Sciatic nerve (tissue), 2 donors: ENCODE data around the gene ERO1B. TPM values are rescaled to one million over a fixed set of nuclear protein-coding genes. Genes with fewer than 3 reads are reported as not detected.
"Not testable (repeated sequence)": the region's sequence is repeated elsewhere in the genome, so short reads cannot be mapped to it uniquely, and the experiment has no call there.

Experiments
- ATAC-seq: fragments of 200-7000 bp; cut with Tn5 transposase; one replicate; pipeline ENCODE4 v1.9.1; 2020; ENCODE audit warnings: mild to moderate bottlenecking, moderate library complexity
- DNase-seq: peaks from one replicate; pipeline ENCODE4 v3.0.0-alpha.2; 2020; ENCODE audit warnings: low spot score
- intact Hi-C: fragments of 100-400 bp; cut with DNase I; formaldehyde crosslinking; loops from one replicate; pipeline ENCODE4 v1.14.2; 2022
- total RNA-seq: library from RNA; stranded (reverse); fragmentation: NEBNext Ultra II Directional; extraction: Animal tissue kit (Norgen Biotek cat#: 25700); gene quantifications from one replicate; pipeline ENCODE4 v1.2.1, GENCODE V29; 2021
- donor health status: DM: no; HTN: no; CAD: no.
- donor health status: DM: no; HTN: no; CAD: no.

ERO1B gene, protein sequence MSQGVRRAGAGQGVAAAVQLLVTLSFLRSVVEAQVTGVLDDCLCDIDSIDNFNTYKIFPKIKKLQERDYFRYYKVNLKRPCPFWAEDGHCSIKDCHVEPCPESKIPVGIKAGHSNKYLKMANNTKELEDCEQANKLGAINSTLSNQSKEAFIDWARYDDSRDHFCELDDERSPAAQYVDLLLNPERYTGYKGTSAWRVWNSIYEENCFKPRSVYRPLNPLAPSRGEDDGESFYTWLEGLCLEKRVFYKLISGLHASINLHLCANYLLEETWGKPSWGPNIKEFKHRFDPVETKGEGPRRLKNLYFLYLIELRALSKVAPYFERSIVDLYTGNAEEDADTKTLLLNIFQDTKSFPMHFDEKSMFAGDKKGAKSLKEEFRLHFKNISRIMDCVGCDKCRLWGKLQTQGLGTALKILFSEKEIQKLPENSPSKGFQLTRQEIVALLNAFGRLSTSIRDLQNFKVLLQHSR
- total RNA-seq = 10.6 TPM

DNA sequence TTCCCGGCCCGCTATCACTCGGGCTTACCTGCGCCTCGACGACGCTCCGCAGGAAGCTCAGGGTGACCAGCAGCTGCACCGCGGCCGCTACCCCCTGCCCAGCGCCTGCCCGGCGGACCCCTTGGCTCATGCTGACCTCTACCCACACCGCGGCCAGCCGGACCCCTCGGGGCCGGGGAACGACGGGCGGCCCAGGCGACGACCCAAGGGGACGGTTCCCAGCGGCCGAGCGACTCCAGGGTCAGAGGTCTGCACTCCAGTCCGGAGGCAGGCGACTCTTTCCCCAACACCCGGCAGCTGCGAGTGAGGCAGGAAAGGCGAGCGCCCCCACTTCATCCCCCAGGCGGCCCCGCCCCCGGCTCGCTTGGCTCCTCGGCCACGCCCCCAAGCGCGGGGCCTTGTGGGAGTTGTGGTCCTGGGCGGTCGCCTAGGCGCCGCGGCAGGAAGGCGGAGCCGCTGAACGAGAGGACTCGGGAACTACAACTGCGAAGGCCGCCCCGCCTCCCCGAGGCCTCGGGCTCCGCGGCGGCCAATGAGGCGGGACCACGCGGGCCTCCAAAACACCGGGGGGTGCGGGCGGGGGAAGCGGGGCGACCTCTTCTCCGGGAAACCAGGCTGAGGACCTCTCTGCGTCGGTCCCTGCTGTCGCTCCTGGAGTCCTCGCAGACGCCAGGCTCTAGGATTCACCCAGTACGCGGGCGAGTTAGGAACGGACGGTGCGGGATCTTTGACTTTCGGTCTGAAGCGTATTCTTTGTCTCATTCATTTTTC, at the start of gene ERO1B:
Gene ERO1B, minus strand, starts transcription at position 305 of the 771 bp plus-strand sequence. Its CDS starts 175 bp downstream, at position 130.
- peak; percentile 100 for ATAC-seq
- peak; percentile 99 for DNase-seq
- intact Hi-C loops = no loop called here

DNA sequence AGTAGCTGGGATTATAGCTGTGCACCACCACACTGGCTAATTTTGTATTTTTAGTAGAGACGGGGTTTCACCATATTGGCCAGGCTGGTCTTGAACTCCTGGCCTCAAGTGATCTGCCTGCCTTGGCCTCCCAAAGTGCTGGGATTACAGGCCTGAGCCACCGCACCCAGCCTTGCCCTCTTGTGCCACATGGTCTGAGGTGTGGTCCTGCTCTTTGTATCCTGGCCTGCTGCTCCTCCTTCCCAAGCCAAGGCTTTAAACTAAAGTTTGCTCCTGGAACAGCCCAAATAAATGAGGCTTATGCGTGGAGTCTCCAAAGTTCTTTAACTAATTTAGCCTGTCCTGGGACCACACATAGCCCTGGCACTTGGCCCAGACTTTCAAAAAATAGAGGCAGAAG, 49.7 kb upstream of the ERO1B start:
- ATAC-seq, intact Hi-C loops, DNase-seq: not testable (repeated sequence)

DNA sequence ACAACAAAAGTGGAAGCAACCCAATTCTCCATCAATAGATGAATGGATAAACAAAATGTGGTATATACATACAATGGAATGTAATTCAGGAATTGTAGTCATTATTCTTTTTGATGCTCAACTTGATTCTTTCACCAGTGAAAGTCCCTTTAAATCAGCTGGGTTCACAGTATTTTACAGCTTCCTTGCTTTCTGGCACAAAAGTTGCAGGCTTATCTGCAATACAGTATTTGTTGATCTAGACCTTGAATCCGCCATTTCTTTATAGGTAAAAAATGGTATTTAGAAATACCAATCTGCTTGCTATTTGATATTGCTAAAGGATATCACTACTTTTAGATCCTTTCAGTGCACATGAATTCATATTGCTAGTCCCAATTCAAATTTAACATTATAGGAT, 44.7 kb upstream of the ERO1B start:
- ATAC-seq = no peak
- no peak for DNase-seq
- intact Hi-C loops = no loop called here

DNA sequence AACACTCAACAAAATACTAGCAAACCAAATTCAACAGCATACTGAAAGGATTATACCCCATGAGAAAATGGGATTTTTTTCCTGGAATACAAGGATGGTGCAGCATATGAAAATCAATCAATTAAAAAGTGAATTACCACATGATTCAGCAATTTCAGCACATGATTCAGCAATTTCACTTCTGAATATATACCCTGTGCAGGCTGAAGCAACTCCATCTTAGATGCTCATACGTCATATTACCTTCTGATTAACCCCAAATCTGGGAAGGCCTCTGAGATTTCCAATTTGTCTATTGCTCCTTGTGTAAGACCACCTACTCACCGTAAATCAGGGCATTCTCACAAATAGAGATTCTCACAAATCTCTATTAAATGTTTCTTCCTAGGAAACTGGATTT, 43.8 kb upstream of the ERO1B start:
- DNase-seq (no peak), ATAC-seq (no peak)
- intact Hi-C loops = no loop called here

DNA sequence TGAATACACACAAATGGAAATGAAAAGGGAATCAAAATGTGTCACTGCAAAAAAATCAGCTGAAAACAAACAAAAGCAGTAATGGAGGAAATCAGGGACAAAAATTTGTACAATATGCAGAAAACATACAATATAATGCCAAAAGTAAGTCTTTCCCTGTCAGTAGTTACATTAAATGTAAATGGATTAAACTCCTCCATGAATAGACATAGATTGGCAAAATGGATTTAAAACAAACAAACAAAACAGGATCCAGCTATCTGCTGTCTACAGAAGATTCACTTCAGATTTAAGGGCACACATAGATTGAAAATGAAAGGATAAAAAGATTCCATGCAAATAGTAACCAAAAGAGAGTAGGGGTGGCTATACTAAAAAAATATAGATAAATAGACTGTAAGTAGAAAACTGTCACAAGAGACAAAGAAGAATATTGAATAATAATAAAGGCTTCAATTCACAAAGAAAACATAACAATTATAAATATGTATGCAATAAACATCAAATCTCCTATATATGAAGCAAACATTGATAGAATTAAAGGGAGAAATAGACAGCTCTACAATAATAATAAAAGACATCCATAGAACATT, 42.2 kb upstream of the ERO1B start:
- ATAC-seq (no peak), DNase-seq (no peak)
- intact Hi-C loops = no loop called here

DNA sequence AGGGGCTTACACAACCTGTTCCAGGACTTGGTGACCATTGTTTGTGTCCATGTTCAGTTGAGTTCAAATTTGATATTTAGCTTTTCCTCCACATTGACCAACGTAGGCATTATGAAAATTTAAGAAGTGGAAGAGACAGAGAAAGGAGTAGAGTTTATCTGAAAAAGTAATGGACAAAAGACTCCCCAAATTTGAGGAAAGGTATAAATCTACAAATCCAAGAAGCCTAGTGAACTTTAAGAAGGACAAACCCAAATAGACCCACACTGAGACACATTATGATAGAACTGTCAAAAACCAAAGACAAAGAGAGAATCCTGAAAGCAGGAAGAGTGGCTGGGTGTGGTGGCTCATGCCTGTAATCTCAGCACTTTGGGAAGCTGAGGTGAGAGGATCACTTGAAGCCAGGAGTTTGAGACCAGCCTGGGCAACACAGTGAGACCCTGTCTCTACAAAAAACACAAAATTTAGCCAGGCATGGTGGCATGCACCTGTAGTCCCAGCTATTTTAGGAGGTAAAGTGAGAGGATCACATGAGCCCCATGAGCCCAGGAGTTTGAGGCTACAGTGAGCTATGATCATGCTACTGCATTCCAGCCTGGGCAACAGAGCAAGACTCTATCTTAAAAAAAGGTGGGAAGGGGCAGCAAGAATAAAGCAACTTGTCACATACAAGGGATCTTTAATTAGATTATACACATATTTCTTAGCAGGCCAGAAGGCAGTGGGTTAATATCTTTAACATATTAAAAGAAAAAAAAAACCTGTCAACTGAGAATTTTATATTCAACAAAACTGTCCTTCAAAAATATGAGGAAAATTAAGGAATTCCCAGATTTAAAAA, 41.0 kb upstream of the ERO1B start:
- no peak for DNase-seq
- no peak for ATAC-seq
- intact Hi-C loops = no loop called here

DNA sequence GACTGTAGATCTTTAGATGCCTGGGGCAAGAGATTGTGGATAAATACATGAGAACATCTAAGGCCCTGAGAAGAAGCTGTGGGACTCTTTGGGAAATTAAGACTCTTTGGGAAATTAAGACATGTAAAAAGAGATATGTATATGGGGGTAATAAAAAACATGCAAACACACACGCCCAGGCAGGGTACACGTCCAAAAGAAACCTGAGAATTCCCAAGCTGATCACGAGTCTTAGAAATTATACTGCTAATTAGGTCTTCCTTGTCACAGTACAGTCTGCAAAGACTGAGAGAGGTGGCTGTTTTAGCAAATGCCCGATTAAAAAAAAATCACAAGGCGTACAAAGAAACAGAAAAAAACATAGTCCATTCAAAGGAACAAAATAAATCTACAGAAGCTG, 39.3 kb upstream of the ERO1B start:
- intact Hi-C loops = loop anchor here (2.0 kb wide), 1 partner anchor 74 kb away; no protein-coding TSS in a partner anchor
- ATAC-seq = no peak

DNA sequence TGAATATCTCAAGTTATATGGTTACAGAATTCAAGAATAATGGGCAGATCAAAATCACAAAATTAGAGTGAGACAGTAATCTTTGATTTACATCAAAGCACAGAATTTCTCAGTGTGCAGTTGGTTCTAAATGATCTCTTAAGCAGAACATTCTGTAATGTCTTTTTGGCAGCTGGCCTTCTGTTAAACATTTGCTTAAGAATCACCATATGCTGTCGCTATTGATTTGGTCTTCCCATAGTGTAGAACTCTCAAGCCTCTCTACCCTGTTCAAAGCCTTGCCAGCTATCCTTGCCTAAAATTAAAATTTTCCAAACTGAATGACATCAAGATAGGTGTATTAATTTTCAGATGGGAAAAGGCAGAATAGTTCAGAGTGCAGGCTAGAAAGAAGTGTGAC, 38.9 kb upstream of the ERO1B start:
- DNase-seq = no peak
- ATAC-seq = no peak
- intact Hi-C loops = loop anchor here (2.0 kb wide), 1 partner anchor 74 kb away; no protein-coding TSS in a partner anchor

More for the DNA sequence above, 39.3 kb upstream of the ERO1B start:
- DNase-seq = no peak

DNA sequence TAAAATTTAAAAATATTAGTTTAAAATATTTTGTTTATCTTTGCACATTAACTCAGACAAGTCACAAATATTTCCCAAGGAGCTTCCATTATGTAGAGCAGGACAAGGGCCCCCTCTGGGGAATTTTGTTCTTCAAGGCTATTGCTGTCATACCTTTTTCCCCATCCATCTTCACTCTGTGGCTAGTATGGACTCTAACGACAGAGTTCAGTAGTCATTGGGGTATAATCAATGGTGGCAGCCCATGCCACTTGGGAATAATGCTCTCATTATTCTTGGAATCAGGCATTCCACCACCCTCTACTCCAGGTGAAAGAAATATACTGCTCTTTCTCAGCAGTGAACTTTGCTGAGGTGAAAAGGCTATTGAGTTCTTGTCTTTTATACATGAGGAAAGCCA, 38.5 kb upstream of the ERO1B start:
- ATAC-seq (no peak), DNase-seq (no peak)
- intact Hi-C loops = loop anchor here (2.0 kb wide), 1 partner anchor 73 kb away; no protein-coding TSS in a partner anchor

DNA sequence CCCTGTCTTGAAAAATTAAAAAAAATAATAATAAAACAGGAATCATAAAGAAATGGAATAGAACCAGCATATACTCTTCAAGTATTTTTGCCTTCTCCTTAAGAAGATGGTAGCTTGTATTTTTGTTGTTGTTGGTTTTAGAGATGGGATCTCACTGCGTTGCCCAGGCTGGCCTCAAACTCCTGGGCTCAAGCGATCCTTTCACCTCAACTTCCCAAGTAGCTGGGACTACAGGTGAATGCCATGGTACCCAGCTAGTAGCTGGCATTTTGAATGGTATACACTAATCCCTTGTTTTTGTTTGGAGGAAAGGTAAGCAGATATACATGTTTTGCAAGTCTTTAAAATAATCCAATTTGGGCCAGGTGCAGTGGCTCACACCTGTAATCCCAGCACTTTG, 34.7 kb upstream of the ERO1B start:
- ATAC-seq (no peak), DNase-seq (no peak)
- intact Hi-C loops = no loop called here

DNA sequence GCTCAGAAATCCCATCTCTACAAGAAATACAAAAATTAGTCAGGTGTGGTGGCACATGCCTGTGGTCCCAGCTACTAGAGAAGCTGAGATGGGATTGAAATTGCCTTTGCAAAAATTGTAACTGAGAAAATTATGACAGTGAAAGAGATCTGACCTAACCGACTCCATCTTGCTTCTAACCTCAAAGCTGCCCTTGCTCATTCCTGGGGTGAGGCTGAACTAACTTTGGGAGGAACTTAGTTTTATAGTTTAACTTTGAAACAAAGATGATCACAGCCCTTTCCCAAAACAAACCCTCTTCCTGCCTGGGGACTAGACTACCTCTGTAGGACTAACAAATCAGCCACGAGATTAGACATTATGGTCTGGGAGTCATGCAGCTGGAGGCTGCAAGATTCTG, 33.8 kb upstream of the ERO1B start:
- intact Hi-C loops = no loop called here
- no peak for ATAC-seq
- no peak for DNase-seq

DNA sequence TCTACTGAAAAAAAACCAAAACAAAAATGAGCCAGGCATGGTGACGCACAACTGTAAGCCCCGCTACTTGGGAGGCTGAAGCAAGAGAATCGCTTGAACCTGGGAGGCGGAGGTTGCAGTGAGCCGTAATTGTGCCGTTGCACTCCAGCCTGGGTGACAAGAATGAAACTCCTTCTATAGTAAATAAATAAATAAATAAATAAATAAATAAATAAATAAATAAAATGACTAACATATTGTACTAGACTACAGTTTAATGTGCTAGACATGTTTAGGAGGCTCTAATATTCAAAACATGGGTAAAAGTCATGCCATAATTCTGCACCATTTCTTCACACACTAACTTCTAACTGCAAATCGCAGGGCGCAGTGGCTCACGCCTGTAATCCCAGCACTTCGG, 33.3 kb upstream of the ERO1B start:
- intact Hi-C loops = no loop called here
- DNase-seq = no peak
- no peak for ATAC-seq

DNA sequence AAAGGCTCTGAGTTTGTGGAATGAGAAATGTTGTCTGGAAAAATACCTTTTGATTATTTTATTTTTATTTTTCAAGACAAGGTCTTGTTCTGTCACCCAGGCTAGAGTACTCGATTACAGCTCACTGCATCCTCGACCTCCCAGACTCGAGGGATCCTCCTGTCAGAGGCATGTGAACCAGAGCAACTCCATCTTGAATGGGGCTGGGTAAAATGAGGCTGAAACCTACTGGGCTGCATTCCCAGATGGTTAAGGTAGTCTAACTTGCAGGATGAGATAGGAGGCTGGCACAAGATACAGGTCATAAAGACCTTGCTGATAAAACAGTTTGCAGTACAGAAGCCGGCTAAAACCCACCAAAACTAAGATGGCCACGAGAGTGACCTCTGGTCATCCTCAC, 32.3 kb upstream of the ERO1B start:
- ATAC-seq, intact Hi-C loops, DNase-seq: not testable (repeated sequence)

DNA sequence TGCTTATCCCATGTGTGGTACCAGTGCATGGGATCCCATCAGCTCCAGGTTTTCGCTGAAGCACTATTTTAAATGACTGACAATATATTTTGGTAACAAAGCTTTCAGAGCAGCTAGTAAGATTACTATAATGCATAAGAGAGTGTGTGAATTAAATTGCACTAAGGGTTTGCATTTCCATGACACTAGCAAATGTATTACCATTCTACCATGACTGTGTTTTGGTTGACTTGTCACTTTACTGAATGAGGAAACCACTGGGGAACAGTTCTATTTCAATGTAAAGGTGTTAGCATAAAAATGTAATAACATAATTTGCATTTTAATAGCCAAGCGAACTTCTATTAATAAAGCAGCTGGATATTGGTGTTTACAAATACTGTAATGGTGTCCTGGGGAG, 31.7 kb upstream of the ERO1B start:
- intact Hi-C loops = no loop called here
- DNase-seq (no peak), ATAC-seq (no peak)

DNA sequence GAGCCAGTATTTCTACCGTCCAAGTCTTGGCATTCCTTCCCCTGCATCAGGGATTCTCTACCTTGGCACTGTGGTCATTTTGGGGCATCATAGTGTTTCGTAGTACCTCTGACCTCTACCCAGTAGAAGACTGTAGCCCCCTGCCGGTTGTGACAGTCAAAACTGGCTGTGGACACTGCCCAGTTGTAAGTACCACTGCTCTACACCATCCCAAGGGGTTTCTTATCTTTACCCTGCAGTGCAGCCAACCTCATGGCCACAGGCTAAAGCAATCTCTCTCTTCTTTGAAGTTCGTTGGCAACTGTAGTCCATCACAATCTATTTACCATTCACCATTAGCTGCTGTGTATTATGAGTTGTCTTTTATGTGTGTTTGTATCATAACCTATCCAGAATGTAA, 29.3 kb upstream of the ERO1B start:
- intact Hi-C loops = no loop called here
- no peak for DNase-seq
- no peak for ATAC-seq

DNA sequence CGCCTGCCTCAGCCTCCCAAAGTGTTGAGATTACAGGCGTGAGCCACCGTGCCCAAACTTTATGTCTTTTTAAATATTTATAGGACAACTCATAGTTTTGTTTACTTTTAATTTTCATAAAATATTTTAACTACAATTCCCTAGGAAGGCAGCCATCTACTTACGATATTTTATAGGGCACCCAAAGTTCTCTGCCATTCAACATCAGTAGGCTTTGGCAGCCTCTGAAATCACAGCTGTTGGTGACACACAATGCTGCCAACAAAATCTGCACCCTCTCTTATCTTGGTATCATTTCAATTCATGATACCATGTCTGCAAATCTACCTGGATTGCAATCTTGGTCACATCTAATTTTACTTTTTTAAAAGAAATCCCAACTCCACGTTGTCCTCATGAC, 27.1 kb upstream of the ERO1B start:
- ATAC-seq = no peak
- intact Hi-C loops = no loop called here

DNA sequence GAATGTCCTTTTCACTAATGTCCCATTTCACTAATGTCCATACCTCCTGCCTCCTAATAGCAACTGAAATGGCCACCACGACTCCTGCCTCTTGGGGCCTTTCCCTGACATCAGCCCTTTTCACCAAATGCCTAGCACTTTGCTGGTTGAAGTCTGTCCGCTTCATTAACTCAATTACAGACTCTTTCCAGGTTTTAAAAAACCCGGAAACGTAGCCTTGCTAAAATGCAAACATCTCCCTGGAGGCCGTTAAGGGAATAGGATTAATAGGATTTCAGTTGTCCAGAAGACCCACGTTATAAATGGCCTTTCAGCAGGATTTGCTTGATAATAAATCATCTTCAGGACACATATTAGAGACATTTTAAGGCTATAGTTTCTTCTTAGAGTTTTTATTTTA, 25.7 kb upstream of the ERO1B start:
- intact Hi-C loops = no loop called here
- ATAC-seq (no peak), DNase-seq (no peak)

More for the DNA sequence above, 27.1 kb upstream of the ERO1B start:
- DNase-seq = no peak

DNA sequence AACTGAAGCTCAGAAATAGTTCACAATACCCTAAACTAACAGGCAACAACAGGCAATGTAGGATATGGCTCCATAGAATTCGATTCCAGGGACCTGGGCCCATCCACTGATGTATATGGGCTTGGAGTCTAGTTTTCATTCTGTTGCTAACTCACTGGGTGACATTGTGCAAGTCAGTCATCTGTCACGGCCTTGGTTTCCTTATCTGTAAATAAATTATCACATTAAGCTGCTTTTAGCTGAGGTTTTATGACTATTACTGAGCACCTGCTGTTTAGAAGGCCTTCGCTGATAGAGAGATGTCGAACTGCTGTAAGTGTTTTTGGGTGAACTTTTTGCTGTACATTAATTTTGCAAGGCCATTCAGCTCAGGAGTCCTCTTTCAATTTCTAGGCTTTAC, 22.9 kb upstream of the ERO1B start:
- DNase-seq = no peak
- intact Hi-C loops = no loop called here
- no peak for ATAC-seq

DNA sequence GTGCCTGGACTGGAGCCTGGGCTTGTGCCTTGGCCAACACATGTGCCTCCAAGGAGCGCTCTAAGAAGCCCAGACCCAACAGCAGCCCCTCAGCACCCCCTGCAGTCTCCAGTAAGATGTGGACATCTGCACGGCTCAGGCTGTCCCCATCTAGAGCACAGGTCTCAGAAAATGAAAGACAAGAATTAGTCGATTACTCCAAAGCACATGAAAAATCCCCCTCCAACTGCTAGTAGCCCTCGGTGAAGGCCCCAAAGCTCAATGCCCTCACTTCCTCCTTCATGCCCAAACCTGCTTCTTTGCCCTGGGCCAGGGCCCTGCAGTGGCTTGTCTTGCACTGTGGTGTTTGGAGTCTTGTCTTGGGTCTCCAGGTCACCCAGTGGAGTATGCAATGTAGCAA, 21.9 kb upstream of the ERO1B start:
- DNase-seq = no peak
- ATAC-seq = no peak
- intact Hi-C loops = no loop called here
